Erythroblast (primary cell): ENCODE measurements around the gene S100A9.

ENCODE experiments used
- DNase-seq, 2 experiments: peaks; one replicate each; lab custom pipeline; 2025; lab: John Stamatoyannopoulos, UW
- GATA1 ChIP-seq: IDR thresholded peaks from 2 replicates; pipeline ENCODE4 v1.6.1; 2011; ENCODE audit warnings: low read depth, mild to moderate bottlenecking, control low read depth, low read length, moderate library complexity
- POLR2A ChIP-seq: IDR thresholded peaks from 2 replicates; pipeline ENCODE4 v1.6.1; 2011; ENCODE audit warnings: mild to moderate bottlenecking, low read length

The S100A9 gene

GRCh38 chr1:153361480-153362109, 3.9 kb downstream of the S100A9 start:
- DNase-seq = no peak
- TF ChIP-seq POLR2A (no peak), GATA1 (no peak)

GRCh38 chr1:153362187-153362775, 4.6 kb downstream of the S100A9 start:
- no peak for DNase-seq
- TF ChIP-seq POLR2A (no peak), GATA1 (no peak)

GRCh38 chr1:153363641-153364040, 6.0 kb downstream of the S100A9 start:
- DNase-seq = no peak
- no peak for TF ChIP-seq GATA1
- no peak for TF ChIP-seq POLR2A

GRCh38 chr1:153364156-153364555, 6.5 kb downstream of the S100A9 start:
- TF ChIP-seq GATA1 = no peak
- TF ChIP-seq POLR2A = no peak
- DNase-seq = no peak

- DNase-seq = no peak
- TF ChIP-seq POLR2A = no peak
- TF ChIP-seq GATA1 = no peak
These were observed 7.4 kb downstream of the S100A9 start for GRCh38 chr1:153364766-153365666.

- no peak for DNase-seq
- TF ChIP-seq POLR2A = no peak
- TF ChIP-seq GATA1 = no peak
These were observed 8.0 kb downstream of the S100A9 start for GRCh38 chr1:153365696-153366095.

GRCh38 chr1:153366261-153366660, 8.6 kb downstream of the S100A9 start:
- DNase-seq = no peak
- TF ChIP-seq GATA1 (no peak), POLR2A (no peak)

GRCh38 chr1:153367090-153367489, 9.4 kb downstream of the S100A9 start:
- TF ChIP-seq POLR2A (no peak), GATA1 (no peak)
- DNase-seq = no peak

GRCh38 chr1:153368495-153368894, 10.8 kb downstream of the S100A9 start:
- no peak for TF ChIP-seq POLR2A
- DNase-seq = no peak

- no peak for DNase-seq
- TF ChIP-seq GATA1 = no peak
- no peak for TF ChIP-seq POLR2A
These were observed 12.5 kb downstream of the S100A9 start for GRCh38 chr1:153370146-153370545.

GRCh38 chr1:153371231-153371630, 13.6 kb downstream of the S100A9 start:
- no peak for DNase-seq

GRCh38 chr1:153372571-153372970, 14.9 kb downstream of the S100A9 start:
- no peak for DNase-seq
- no peak for TF ChIP-seq GATA1
- TF ChIP-seq POLR2A = no peak

More at GRCh38 chr1:153371231-153371630, 13.6 kb downstream of the S100A9 start:
- TF ChIP-seq GATA1 (no peak), POLR2A (no peak)

GRCh38 chr1:153374071-153374470, 16.4 kb downstream of the S100A9 start:
- no peak for DNase-seq
- TF ChIP-seq POLR2A = no peak

GRCh38 chr1:153375511-153375910, 17.9 kb downstream of the S100A9 start, which contains the start of gene S100A12:
TSS of gene S100A12 (minus strand) at chr1:153375621. CDS start at chr1:153374592, 1,029 bp downstream.
- TF ChIP-seq GATA1 = no peak
- DNase-seq = no peak

- TF ChIP-seq GATA1 = no peak
- no peak for TF ChIP-seq POLR2A
- no peak for DNase-seq
These were observed 21.9 kb downstream of the S100A9 start for GRCh38 chr1:153379591-153379990.
